Measurements from ENCODE around the gene TRAM2. TPM values are rescaled to one million over a fixed set of nuclear protein-coding genes. Genes with fewer than 3 reads are reported as not detected.

Gene TRAM2
- total and polyA plus RNA-seq, 9 of the 15 experiments (the other 6 are each of a cell fraction or from before 2014, with no cell fraction given), result 2.6 to 13.3 (median 8.9) TPM

- no peak; a peak in 1 of 4 replicates for TF ChIP-seq RAD21 (CRISPR knock-in tag; conservative IDR thresholded peaks at IDR 0.05 in 1 of 2, IDR thresholded peaks at IDR 0.05 in 1 of 2)
- TF ChIP-seq RHOXF2B (CRISPR knock-in tag; conservative IDR thresholded peaks at IDR 0.05), result no peak
- TF ChIP-seq BCL6 (CRISPR knock-in tag; IDR thresholded peaks at IDR 0.05), result no peak
- TF ChIP-seq, protein P1, sequence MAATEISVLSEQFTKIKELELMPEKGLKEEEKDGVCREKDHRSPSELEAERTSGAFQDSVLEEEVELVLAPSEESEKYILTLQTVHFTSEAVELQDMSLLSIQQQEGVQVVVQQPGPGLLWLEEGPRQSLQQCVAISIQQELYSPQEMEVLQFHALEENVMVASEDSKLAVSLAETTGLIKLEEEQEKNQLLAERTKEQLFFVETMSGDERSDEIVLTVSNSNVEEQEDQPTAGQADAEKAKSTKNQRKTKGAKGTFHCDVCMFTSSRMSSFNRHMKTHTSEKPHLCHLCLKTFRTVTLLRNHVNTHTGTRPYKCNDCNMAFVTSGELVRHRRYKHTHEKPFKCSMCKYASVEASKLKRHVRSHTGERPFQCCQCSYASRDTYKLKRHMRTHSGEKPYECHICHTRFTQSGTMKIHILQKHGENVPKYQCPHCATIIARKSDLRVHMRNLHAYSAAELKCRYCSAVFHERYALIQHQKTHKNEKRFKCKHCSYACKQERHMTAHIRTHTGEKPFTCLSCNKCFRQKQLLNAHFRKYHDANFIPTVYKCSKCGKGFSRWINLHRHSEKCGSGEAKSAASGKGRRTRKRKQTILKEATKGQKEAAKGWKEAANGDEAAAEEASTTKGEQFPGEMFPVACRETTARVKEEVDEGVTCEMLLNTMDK (IDR thresholded peaks at IDR 0.05; ENCODE audit: borderline replicate concordance, insufficient read depth, low read depth, low read length, poor library complexity, severe bottlenecking), result no peak
- TF ChIP-seq, protein P2, sequence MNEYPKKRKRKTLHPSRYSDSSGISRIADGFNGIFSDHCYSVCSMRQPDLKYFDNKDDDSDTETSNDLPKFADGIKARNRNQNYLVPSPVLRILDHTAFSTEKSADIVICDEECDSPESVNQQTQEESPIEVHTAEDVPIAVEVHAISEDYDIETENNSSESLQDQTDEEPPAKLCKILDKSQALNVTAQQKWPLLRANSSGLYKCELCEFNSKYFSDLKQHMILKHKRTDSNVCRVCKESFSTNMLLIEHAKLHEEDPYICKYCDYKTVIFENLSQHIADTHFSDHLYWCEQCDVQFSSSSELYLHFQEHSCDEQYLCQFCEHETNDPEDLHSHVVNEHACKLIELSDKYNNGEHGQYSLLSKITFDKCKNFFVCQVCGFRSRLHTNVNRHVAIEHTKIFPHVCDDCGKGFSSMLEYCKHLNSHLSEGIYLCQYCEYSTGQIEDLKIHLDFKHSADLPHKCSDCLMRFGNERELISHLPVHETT (CRISPR knock-in tag; conservative IDR thresholded peaks at IDR 0.05 in 1 of 2, IDR thresholded peaks at IDR 0.05 in 1 of 2), result 0 out of 4 replicates have a peak, but pooled peaks of 1 of the 2 experiments have one; percentile 36
- no peak for TF ChIP-seq ZFPM2 (CRISPR knock-in tag; IDR thresholded peaks at IDR 0.05)
- TF ChIP-seq ZBTB8A (IDR thresholded peaks at IDR 0.05; ENCODE audit: partially characterized antibody), result no peak
- no peak for TF ChIP-seq PHF21A (IDR thresholded peaks at IDR 0.05; ENCODE audit: borderline replicate concordance, low read depth)
- peak; percentile 53; the same call in 1 of the 2 replicates for TF ChIP-seq RNF2 (IDR thresholded peaks at IDR 0.05)
- peak; percentile 34; the same call in 1 of the 2 replicates for TF ChIP-seq TARDBP (IDR thresholded peaks at IDR 0.05)
- no peak for TF ChIP-seq ZNF668 (CRISPR knock-in tag; IDR thresholded peaks at IDR 0.05)
- no peak for TF ChIP-seq ZNF253 (CRISPR knock-in tag; conservative IDR thresholded peaks at IDR 0.05)
- peak; percentile 79 for TF ChIP-seq SMAD1 (IDR thresholded peaks at IDR 0.05; ENCODE audit: low read depth, low read length, partially characterized antibody)
- TF ChIP-seq SP1 (CRISPR knock-in tag; IDR thresholded peaks at IDR 0.05), result peak; percentile 46; the same call in 1 of the 2 replicates
- no peak for TF ChIP-seq RBM25 (IDR thresholded peaks at IDR 0.05; ENCODE audit: low read depth, low read length, severe bottlenecking)
- TF ChIP-seq POLR2G (IDR thresholded peaks at IDR 0.05; ENCODE audit: low read depth, low read length), result peak; percentile 68
- TF ChIP-seq ETS1 (conservative IDR thresholded peaks at IDR 0.05; ENCODE audit: control insufficient read depth, low read depth, low read length), result no peak
- peak; percentile 85; the same call in 1 of the 2 replicates for TF ChIP-seq SMAD4 (CRISPR knock-in tag; conservative IDR thresholded peaks at IDR 0.05)
- no peak for TF ChIP-seq NR4A1 (CRISPR knock-in tag; IDR thresholded peaks at IDR 0.05)
- no peak for TF ChIP-seq NR4A1 (tag; IDR thresholded peaks at IDR 0.05)
- no peak for TF ChIP-seq POLR2AphosphoS2 (IDR thresholded peaks at IDR 0.05; ENCODE audit: low read length)
- TF ChIP-seq ARID1B (IDR thresholded peaks at IDR 0.05), result peak; percentile 85
- TF ChIP-seq ESRRA (IDR thresholded peaks at IDR 0.05; ENCODE audit: borderline replicate concordance, low read depth), result peak; percentile 84
Measured at GRCh38 chr6:52503851-52504781, 72.7 kb downstream of the TRAM2 start (continued).
